ENCODE data around the gene ATF3. TPM values are rescaled to one million over a fixed set of nuclear protein-coding genes. Genes with fewer than 3 reads are reported as not detected.

ATF3 gene
- total and polyA plus RNA-seq, 4 donors: 1.1 to 8.8 (median 5.5) TPM

GRCh38 chr1:212607206-212607912 is 1.2 kb upstream of the ATF3 start:
- Histone ChIP-seq H3K36me3 (ENCODE audit: control insufficient read depth in 4 of 4, insufficient read depth in 3 of 4, low read depth in 1 of 4, low read length in 3 of 4) (no peaks in the 10 kb centered on the region), H3K9ac (ENCODE audit: low read depth in 1 of 2, low read length in 2 of 2) (peak overlapping the region; percentile 98 to 99), H3K27me3 (ENCODE audit: control insufficient read depth in 4 of 4, insufficient read depth in 4 of 4, low read length in 3 of 4) (no peaks in the 10 kb centered on the region), H3K4me1 (ENCODE audit: control insufficient read depth in 4 of 4, insufficient read depth in 4 of 4, low read length in 3 of 4) (peaks cover 0 to 19% (median 6%) of the 10 kb centered on the region in 4 donors), H3K27ac (ENCODE audit: low read depth in 1 of 2, low read length in 2 of 2) (peak overlapping the region; percentile 95 to 99), H3K4me3 (ENCODE audit: low read depth in 1 of 3, low read length in 3 of 3) (peak overlapping the region; percentile 53 to 72 (median 72)), H3K9me3 (ENCODE audit: control insufficient read depth in 4 of 4, low read length in 3 of 4) (no peaks in the 10 kb centered on the region)
- no peak for DNase-seq (ENCODE audit: low spot score)
- WGBS: under 1% methylated on average over 34 of the region's 34 CpGs
- TF ChIP-seq, protein P1, sequence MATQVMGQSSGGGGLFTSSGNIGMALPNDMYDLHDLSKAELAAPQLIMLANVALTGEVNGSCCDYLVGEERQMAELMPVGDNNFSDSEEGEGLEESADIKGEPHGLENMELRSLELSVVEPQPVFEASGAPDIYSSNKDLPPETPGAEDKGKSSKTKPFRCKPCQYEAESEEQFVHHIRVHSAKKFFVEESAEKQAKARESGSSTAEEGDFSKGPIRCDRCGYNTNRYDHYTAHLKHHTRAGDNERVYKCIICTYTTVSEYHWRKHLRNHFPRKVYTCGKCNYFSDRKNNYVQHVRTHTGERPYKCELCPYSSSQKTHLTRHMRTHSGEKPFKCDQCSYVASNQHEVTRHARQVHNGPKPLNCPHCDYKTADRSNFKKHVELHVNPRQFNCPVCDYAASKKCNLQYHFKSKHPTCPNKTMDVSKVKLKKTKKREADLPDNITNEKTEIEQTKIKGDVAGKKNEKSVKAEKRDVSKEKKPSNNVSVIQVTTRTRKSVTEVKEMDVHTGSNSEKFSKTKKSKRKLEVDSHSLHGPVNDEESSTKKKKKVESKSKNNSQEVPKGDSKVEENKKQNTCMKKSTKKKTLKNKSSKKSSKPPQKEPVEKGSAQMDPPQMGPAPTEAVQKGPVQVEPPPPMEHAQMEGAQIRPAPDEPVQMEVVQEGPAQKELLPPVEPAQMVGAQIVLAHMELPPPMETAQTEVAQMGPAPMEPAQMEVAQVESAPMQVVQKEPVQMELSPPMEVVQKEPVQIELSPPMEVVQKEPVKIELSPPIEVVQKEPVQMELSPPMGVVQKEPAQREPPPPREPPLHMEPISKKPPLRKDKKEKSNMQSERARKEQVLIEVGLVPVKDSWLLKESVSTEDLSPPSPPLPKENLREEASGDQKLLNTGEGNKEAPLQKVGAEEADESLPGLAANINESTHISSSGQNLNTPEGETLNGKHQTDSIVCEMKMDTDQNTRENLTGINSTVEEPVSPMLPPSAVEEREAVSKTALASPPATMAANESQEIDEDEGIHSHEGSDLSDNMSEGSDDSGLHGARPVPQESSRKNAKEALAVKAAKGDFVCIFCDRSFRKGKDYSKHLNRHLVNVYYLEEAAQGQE (IDR thresholded peaks at IDR 0.05): no peak
- no peak for TF ChIP-seq RAD21 (IDR thresholded peaks at IDR 0.05)
- TF ChIP-seq EGR1 (IDR thresholded peaks at IDR 0.05; ENCODE audit: low read depth in 2 of 2): no peak
- TF ChIP-seq, protein P2, sequence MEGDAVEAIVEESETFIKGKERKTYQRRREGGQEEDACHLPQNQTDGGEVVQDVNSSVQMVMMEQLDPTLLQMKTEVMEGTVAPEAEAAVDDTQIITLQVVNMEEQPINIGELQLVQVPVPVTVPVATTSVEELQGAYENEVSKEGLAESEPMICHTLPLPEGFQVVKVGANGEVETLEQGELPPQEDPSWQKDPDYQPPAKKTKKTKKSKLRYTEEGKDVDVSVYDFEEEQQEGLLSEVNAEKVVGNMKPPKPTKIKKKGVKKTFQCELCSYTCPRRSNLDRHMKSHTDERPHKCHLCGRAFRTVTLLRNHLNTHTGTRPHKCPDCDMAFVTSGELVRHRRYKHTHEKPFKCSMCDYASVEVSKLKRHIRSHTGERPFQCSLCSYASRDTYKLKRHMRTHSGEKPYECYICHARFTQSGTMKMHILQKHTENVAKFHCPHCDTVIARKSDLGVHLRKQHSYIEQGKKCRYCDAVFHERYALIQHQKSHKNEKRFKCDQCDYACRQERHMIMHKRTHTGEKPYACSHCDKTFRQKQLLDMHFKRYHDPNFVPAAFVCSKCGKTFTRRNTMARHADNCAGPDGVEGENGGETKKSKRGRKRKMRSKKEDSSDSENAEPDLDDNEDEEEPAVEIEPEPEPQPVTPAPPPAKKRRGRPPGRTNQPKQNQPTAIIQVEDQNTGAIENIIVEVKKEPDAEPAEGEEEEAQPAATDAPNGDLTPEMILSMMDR (IDR thresholded peaks at IDR 0.05; ENCODE audit: low read depth, low read length, missing input control): no peak
- TF ChIP-seq, protein P3, sequence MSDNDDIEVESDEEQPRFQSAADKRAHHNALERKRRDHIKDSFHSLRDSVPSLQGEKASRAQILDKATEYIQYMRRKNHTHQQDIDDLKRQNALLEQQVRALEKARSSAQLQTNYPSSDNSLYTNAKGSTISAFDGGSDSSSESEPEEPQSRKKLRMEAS (IDR thresholded peaks at IDR 0.05): no peak
- TF ChIP-seq ZBTB33 (IDR thresholded peaks at IDR 0.05): no peak
- no peak for TF ChIP-seq ATF3 (IDR thresholded peaks at IDR 0.05)
- TF ChIP-seq FOXA2 (IDR thresholded peaks at IDR 0.05): no peak
- no peak for TF ChIP-seq FOXA1 (IDR thresholded peaks at IDR 0.05)
- TF ChIP-seq RXRA (IDR thresholded peaks at IDR 0.05): no peak
- no peak for TF ChIP-seq TAF1 (conservative IDR thresholded peaks at IDR 0.05)
- no peak for TF ChIP-seq NR2F2 (IDR thresholded peaks at IDR 0.05)

DNA sequence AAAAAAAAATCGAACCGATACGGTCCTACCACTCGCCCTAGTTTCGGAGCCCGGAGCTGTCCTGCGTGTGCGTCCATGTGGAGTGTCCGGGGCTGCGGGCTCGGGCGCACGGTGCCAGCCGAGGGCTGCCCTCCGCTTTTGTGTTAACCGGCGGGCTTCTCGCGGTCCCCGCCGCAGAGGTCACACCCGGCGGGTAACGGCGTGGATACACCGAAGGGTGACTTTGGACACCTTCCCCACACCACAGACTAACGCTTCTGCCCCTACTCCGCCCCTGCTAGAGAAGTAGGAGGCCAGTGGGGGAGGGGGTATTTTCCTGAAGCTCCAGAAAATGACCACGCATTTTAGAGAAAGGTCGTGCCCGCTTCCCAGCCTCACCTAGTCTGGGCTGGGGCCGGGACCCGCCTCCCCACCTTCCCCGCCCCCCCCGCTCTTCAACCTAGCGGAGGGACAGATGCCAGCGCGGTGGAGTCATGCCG is 609 bp upstream of the ATF3 start:
- Histone ChIP-seq H3K27me3 (ENCODE audit: control insufficient read depth in 4 of 4, insufficient read depth in 4 of 4, low read length in 3 of 4) (no peaks in the 10 kb centered on the region), H3K9ac (ENCODE audit: low read depth in 1 of 2, low read length in 2 of 2) (peak overlapping the region; percentile 98 to 99), H3K27ac (ENCODE audit: low read depth in 1 of 2, low read length in 2 of 2) (peak overlapping the region; percentile 95 to 99), H3K36me3 (ENCODE audit: control insufficient read depth in 4 of 4, insufficient read depth in 3 of 4, low read depth in 1 of 4, low read length in 3 of 4) (no peaks in the 10 kb centered on the region), H3K4me1 (ENCODE audit: control insufficient read depth in 4 of 4, insufficient read depth in 4 of 4, low read length in 3 of 4) (peaks cover 0 to 19% (median 6%) of the 10 kb centered on the region in 4 donors), H3K9me3 (ENCODE audit: control insufficient read depth in 4 of 4, low read length in 3 of 4) (no peaks in the 10 kb centered on the region), H3K4me3 (ENCODE audit: low read depth in 1 of 3, low read length in 3 of 3) (peak overlapping the region; percentile 53 to 72 (median 72))
- under 1% methylated on average over 39 of the region's 39 CpGs for WGBS
- DNase-seq (ENCODE audit: low spot score): no peak
- peak; percentile 53 to 57 for TF ChIP-seq EGR1 (IDR thresholded peaks at IDR 0.05; ENCODE audit: low read depth in 2 of 2)
- no peak for TF ChIP-seq NR2F2 (IDR thresholded peaks at IDR 0.05)
- TF ChIP-seq RXRA (IDR thresholded peaks at IDR 0.05): peak in 1 of 2 donors; percentile 82
- no peak for TF ChIP-seq ATF3 (IDR thresholded peaks at IDR 0.05)
- TF ChIP-seq, protein P1 (IDR thresholded peaks at IDR 0.05): peak; percentile 91
- TF ChIP-seq ZBTB33 (IDR thresholded peaks at IDR 0.05): no peak
- TF ChIP-seq RAD21 (IDR thresholded peaks at IDR 0.05): peak in 1 of 2 donors; percentile 32
- no peak for TF ChIP-seq HNF4G (IDR thresholded peaks at IDR 0.05)
- TF ChIP-seq SP1 (IDR thresholded peaks at IDR 0.05): no peak
